Measurements from ENCODE around the gene HCRT. TPM values are rescaled to one million over a fixed set of nuclear protein-coding genes. Genes with fewer than 3 reads are reported as not detected.
A peak's percentile ranks its signal among the peaks of the same experiment; 100 is the strongest.

The HCRT gene
- total RNA-seq, 5 donors from 2014 or later (not counting 1 experiment from before 2014, with no cell fraction given), result not detected

DNA sequence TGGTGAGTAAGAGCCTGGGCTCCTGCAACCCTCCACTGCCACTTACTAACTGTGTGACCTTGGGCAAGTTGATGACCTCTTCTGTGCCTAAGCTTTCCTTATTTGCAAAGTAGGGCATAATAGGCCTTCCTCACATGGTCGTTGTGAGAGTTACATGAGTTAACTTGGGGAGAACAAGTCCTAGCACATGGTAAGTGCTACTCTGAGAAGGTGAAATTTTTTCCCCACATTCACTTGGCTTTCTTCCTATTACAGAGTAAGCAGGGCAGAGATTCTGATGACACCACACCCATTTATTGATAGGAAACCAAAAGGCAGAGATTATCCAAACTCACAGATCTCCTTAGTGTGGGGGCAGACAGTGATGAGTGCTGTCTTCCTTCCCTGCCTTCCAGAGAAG is 5.9 kb downstream of the HCRT start:
- CTCF ChIA-PET, result interaction anchor here in 1 of 2 donors (1.4 kb wide), 1 partner anchor 16 kb away, joined by 3 read pairs; no protein-coding TSS in a partner anchor
- H3K27me3 Mint-ChIP-seq, result peaks cover 11 to 20% of the 10 kb centered on the region in 2 donors
- Histone ChIP-seq H3K27ac (ENCODE audit: low read length) (no peak overlapping the region), H3K4me1 (ENCODE audit: control insufficient read depth in 1 of 2, extremely low read depth in 1 of 2, insufficient read depth in 2 of 2, low read length in 2 of 2) (peaks cover 0 to 46% of the 10 kb centered on the region in 2 experiments), H3K27me3 (replicated peaks in 1 of 2; ENCODE audit: control insufficient read depth in 2 of 2, extremely low read depth in 1 of 2, insufficient read depth in 2 of 2, low read length in 1 of 2) (peaks cover 0 to 39% of the 10 kb centered on the region in 2 experiments), H3K9me3 (no peaks in the 10 kb centered on the region), H3K36me3 (ENCODE audit: control insufficient read depth in 2 of 2, extremely low read depth in 1 of 2, insufficient read depth in 1 of 2, low read length in 1 of 2) (no peaks in the 10 kb centered on the region), H3K4me3 (ENCODE audit: control insufficient read depth in 1 of 2, extremely low read depth in 1 of 2, low read length in 1 of 2) (no peak overlapping the region)
- WGBS (ENCODE audit: insufficient coverage), result no CpG with 5 or more reads among the region's 1 CpG
- H3K36me3 Mint-ChIP-seq, result no peaks in the 10 kb centered on the region
- POLR2A ChIA-PET, result no interaction called here
- DNase-seq (no peak), ATAC-seq (replicated peaks in 1 of 4) (no peak)
- no peaks in the 10 kb centered on the region for H3K9me3 Mint-ChIP-seq
- H3K4me1 Mint-ChIP-seq, result peaks cover 34 to 54% (median 34%) of the 10 kb centered on the region in 3 donors
- H3K27ac Mint-ChIP-seq, result no peak overlapping the region
- H3K4me3 Mint-ChIP-seq, result peak overlapping the region; percentile 44 to 84 (median 58)

DNA sequence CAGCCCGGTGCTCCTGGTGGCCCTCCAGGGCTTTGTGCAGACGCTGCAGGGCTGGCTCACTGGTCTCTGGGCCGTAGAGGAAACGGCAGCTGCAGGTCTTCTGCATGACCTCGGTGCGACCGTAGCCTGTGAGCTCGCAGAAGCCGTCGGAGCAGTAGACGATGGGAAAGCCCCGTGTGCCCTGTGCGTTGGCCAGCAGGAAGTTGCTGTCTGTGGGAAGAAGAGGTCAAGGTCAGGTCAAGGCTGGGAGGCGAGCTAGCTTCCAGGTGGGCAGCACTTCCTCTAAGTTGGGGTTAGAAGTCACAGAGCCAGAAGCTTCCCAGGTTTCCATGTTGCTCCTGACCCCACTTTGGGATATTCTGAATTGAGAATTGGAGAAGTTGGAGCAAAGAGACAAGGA is 6.4 kb downstream of the HCRT start:
- H3K4me1 ChIP-seq (ENCODE audit: control insufficient read depth in 1 of 2, extremely low read depth in 1 of 2, insufficient read depth in 2 of 2, low read length in 2 of 2), result peaks cover 0 to 44% of the 10 kb centered on the region in 2 experiments
- WGBS (ENCODE audit: insufficient coverage), result 11% methylated on average over 14 of the region's 14 CpGs
- no peak overlapping the region for H3K27ac Mint-ChIP-seq
- H3K27me3 ChIP-seq (replicated peaks in 1 of 2; ENCODE audit: control insufficient read depth in 2 of 2, extremely low read depth in 1 of 2, insufficient read depth in 2 of 2, low read length in 1 of 2), result peaks cover 0 to 39% of the 10 kb centered on the region in 2 experiments
- H3K27ac ChIP-seq (ENCODE audit: low read length), result no peak overlapping the region
- peaks cover 32 to 51% (median 32%) of the 10 kb centered on the region in 3 donors for H3K4me1 Mint-ChIP-seq
- POLR2A ChIA-PET, result interaction anchor here in 1 of 2 donors (0.6 kb wide), 1 partner anchor 133 kb away, joined by 4 read pairs; no protein-coding TSS in a partner anchor
- no peaks in the 10 kb centered on the region for H3K36me3 ChIP-seq (ENCODE audit: control insufficient read depth in 2 of 2, extremely low read depth in 1 of 2, insufficient read depth in 1 of 2, low read length in 1 of 2)
- no peak for ATAC-seq (replicated peaks in 1 of 4)
- no peak overlapping the region for H3K4me3 ChIP-seq (ENCODE audit: control insufficient read depth in 1 of 2, extremely low read depth in 1 of 2, low read length in 1 of 2)
- no peaks in the 10 kb centered on the region for H3K9me3 ChIP-seq
- CTCF ChIA-PET, result interaction anchor here in 1 of 2 donors (1.4 kb wide), 1 partner anchor 15 kb away, joined by 3 read pairs; no protein-coding TSS in a partner anchor
- no peaks in the 10 kb centered on the region for H3K36me3 Mint-ChIP-seq
- H3K9me3 Mint-ChIP-seq, result no peaks in the 10 kb centered on the region
- peak in 2 of 35 experiments; percentile 5 to 50 for DNase-seq
- H3K4me3 Mint-ChIP-seq, result no peak overlapping the region
- peaks cover 11 to 20% of the 10 kb centered on the region in 2 donors for H3K27me3 Mint-ChIP-seq

DNA sequence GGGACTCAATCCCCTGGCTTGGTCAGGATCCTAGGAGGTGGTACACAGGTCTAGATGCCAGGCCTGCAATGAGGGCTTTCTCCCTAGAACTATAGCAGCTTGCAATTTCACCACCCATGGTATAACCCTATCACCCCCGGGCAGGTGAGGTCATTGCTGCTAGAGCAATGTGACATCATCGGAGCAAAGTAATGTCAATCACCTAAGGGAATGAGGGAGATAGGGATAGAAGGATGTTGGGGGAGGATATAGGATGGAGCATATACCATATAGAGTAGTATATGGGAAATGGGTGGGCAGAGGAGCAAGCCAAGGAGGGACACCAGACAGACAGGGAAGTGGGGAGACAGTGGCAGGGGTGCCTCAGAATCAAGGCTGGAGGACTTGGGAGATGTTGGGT is 7.6 kb downstream of the HCRT start:
- peaks cover 22 to 40% (median 23%) of the 10 kb centered on the region in 3 donors for H3K4me1 Mint-ChIP-seq
- CTCF ChIA-PET, result interaction anchor here in 1 of 2 donors (0.5 kb wide), 1 partner anchor 1732 kb away, joined by 3 read pairs; no protein-coding TSS in a partner anchor
- WGBS (ENCODE audit: insufficient coverage), result no CpG with 5 or more reads among the region's 2 CpGs
- Histone ChIP-seq H3K4me1 (ENCODE audit: control insufficient read depth in 1 of 2, extremely low read depth in 1 of 2, insufficient read depth in 2 of 2, low read length in 2 of 2) (peaks cover 0 to 33% of the 10 kb centered on the region in 2 experiments), H3K36me3 (ENCODE audit: control insufficient read depth in 2 of 2, extremely low read depth in 1 of 2, insufficient read depth in 1 of 2, low read length in 1 of 2) (no peaks in the 10 kb centered on the region), H3K27ac (ENCODE audit: low read length) (no peak overlapping the region), H3K9me3 (no peaks in the 10 kb centered on the region), H3K4me3 (ENCODE audit: control insufficient read depth in 1 of 2, extremely low read depth in 1 of 2, low read length in 1 of 2) (no peak overlapping the region), H3K27me3 (replicated peaks in 1 of 2; ENCODE audit: control insufficient read depth in 2 of 2, extremely low read depth in 1 of 2, insufficient read depth in 2 of 2, low read length in 1 of 2) (peaks cover 0 to 39% of the 10 kb centered on the region in 2 experiments)
- H3K9me3 Mint-ChIP-seq, result no peaks in the 10 kb centered on the region
- ATAC-seq (replicated peaks in 1 of 4) (no peak), DNase-seq (no peak)
- POLR2A ChIA-PET, result no interaction called here
- no peaks in the 10 kb centered on the region for H3K36me3 Mint-ChIP-seq
- peaks cover 11 to 20% of the 10 kb centered on the region in 2 donors for H3K27me3 Mint-ChIP-seq
- H3K27ac Mint-ChIP-seq, result no peak overlapping the region
- no peak overlapping the region for H3K4me3 Mint-ChIP-seq

DNA sequence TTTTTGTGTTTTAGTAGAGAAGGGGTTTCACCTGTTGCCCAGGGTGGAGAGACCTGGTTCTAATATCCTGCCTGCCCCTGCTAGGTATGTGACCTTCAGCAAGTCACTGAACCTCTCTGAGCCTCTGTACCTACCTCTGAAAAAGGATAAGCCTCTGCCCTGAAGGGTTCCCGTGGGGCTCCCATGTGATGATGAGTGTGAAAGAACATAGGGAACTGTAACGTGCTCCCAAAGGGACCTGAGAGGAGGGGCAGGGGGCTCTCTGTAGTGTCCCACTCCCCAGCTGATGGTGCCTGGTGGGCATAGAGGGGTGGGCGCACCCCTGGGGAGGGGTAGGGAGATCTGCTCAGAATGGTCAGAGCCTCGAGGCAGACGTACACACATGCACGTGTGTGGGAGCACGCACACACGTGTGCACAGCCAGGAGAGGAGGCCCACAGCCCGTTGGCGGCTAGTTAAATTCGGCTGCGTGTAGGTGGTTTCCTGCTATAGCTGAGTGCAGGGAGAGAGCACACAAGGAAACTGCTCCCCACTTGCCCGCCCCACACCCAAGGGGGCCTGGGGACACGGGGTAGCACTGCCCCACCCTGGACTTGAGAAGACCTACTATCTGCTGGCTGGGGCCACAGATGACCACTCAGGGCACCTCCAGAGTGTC is 11.0 kb downstream of the HCRT start:
- H3K4me1 ChIP-seq (ENCODE audit: control insufficient read depth in 1 of 2, extremely low read depth in 1 of 2, insufficient read depth in 2 of 2, low read length in 2 of 2), result peaks cover 0 to 11% of the 10 kb centered on the region in 2 experiments
- Mint-ChIP-seq H3K27me3 (peaks cover 4 to 10% of the 10 kb centered on the region in 2 donors), H3K4me1 (peaks cover 6 to 20% (median 13%) of the 10 kb centered on the region in 3 donors), H3K9me3 (no peaks in the 10 kb centered on the region), H3K36me3 (no peaks in the 10 kb centered on the region), H3K4me3 (no peak overlapping the region), H3K27ac (no peak overlapping the region)
- no peaks in the 10 kb centered on the region for H3K36me3 ChIP-seq (ENCODE audit: control insufficient read depth in 2 of 2, extremely low read depth in 1 of 2, insufficient read depth in 1 of 2, low read length in 1 of 2)
- H3K4me3 ChIP-seq (ENCODE audit: control insufficient read depth in 1 of 2, extremely low read depth in 1 of 2, low read length in 1 of 2), result no peak overlapping the region
- WGBS (ENCODE audit: insufficient coverage), result 49% methylated on average over 10 of the region's 14 CpGs
- no peak overlapping the region for H3K27ac ChIP-seq (ENCODE audit: low read length)
- H3K9me3 ChIP-seq, result no peaks in the 10 kb centered on the region
- ChIA-PET POLR2A (no interaction called here), CTCF (no interaction called here)
- H3K27me3 ChIP-seq (replicated peaks in 1 of 2; ENCODE audit: control insufficient read depth in 2 of 2, extremely low read depth in 1 of 2, insufficient read depth in 2 of 2, low read length in 1 of 2), result peaks cover 0 to 22% of the 10 kb centered on the region in 2 experiments
- DNase-seq (no peak), ATAC-seq (replicated peaks in 1 of 4) (no peak)

DNA sequence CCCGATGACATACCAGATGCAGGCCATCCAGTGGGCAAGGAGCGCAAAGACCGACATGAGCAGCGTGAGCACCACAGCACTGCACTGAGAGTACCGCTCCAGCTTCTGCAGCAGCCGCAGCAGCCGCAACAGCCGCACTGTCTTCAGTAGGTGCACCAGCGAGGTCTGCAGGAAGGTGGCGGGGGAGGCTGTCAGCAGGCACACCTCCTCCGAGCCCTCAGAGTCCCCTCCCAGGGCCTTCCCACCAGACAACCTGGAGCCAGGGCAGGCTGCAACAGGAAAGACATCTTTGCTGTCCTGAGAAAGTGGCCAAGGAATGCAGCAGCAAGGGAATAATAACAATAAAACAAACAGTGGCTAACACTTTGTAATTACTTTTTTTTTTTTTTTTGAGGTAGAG is 13.4 kb downstream of the HCRT start:
- DNase-seq (no peak), ATAC-seq (replicated peaks in 1 of 4) (no peak)
- 86% methylated on average over 11 of the region's 11 CpGs for WGBS (ENCODE audit: insufficient coverage)
- no peaks in the 10 kb centered on the region for H3K27me3 Mint-ChIP-seq
- no peak overlapping the region for H3K4me3 Mint-ChIP-seq
- H3K9me3 Mint-ChIP-seq, result no peaks in the 10 kb centered on the region
- H3K4me1 ChIP-seq (ENCODE audit: control insufficient read depth in 1 of 2, extremely low read depth in 1 of 2, insufficient read depth in 2 of 2, low read length in 2 of 2), result no peaks in the 10 kb centered on the region
- peaks cover 0 to 12% (median 0%) of the 10 kb centered on the region in 3 donors for H3K4me1 Mint-ChIP-seq
- H3K4me3 ChIP-seq (ENCODE audit: control insufficient read depth in 1 of 2, extremely low read depth in 1 of 2, low read length in 1 of 2), result no peak overlapping the region
- H3K36me3 ChIP-seq (ENCODE audit: control insufficient read depth in 2 of 2, extremely low read depth in 1 of 2, insufficient read depth in 1 of 2, low read length in 1 of 2), result no peaks in the 10 kb centered on the region
- no peak overlapping the region for H3K27ac Mint-ChIP-seq
- no peak overlapping the region for H3K27ac ChIP-seq (ENCODE audit: low read length)
- POLR2A ChIA-PET, result interaction anchor here in 1 of 2 donors (0.5 kb wide), 2 partner anchors 30 to 98 kb away, joined by 4 to 6 read pairs; no protein-coding TSS in a partner anchor
- peaks cover 0 to 9% of the 10 kb centered on the region in 2 experiments for H3K27me3 ChIP-seq (replicated peaks in 1 of 2; ENCODE audit: control insufficient read depth in 2 of 2, extremely low read depth in 1 of 2, insufficient read depth in 2 of 2, low read length in 1 of 2)
- H3K36me3 Mint-ChIP-seq, result no peaks in the 10 kb centered on the region
- H3K9me3 ChIP-seq, result no peaks in the 10 kb centered on the region
- CTCF ChIA-PET, result interaction anchor here (0.6 to 0.7 kb wide), 3 partner anchors 138 to 1414 kb away, joined by 3 to 5 read pairs (median 4); partner anchors contain the start of gene ACLY (in 1 of the 2)

DNA sequence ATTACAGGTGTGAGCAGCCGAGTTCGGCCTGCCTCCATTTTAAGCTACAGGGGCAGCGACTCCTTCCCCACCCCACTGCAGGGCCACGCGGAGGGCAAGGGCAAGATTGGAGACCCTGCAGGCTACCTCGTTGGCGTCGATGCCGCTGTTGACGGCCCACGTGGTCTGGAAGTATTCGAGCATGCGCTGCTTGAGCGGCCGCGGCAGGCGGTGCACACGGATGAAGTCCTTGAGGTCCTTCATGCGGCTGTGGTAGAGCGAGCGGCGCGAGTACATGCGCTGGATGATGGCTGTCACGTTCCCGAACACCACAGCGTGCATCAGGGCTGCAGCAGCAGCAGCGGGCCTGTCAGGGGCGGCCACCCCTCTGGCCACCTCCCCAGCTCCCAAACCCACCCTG is 15.9 kb downstream of the HCRT start:
- no peaks in the 10 kb centered on the region for H3K27me3 Mint-ChIP-seq
- ChIA-PET POLR2A (no interaction called here), CTCF (no interaction called here)
- ATAC-seq (replicated peaks in 1 of 4) (no peak), DNase-seq (no peak)
- Histone ChIP-seq H3K36me3 (ENCODE audit: control insufficient read depth in 2 of 2, extremely low read depth in 1 of 2, insufficient read depth in 1 of 2, low read length in 1 of 2) (no peaks in the 10 kb centered on the region), H3K4me3 (ENCODE audit: control insufficient read depth in 1 of 2, extremely low read depth in 1 of 2, low read length in 1 of 2) (no peak overlapping the region), H3K27me3 (replicated peaks in 1 of 2; ENCODE audit: control insufficient read depth in 2 of 2, extremely low read depth in 1 of 2, insufficient read depth in 2 of 2, low read length in 1 of 2) (peaks cover 0 to 3% of the 10 kb centered on the region in 2 experiments), H3K4me1 (ENCODE audit: control insufficient read depth in 1 of 2, extremely low read depth in 1 of 2, insufficient read depth in 2 of 2, low read length in 2 of 2) (no peaks in the 10 kb centered on the region), H3K27ac (ENCODE audit: low read length) (no peak overlapping the region), H3K9me3 (no peaks in the 10 kb centered on the region)
- no peaks in the 10 kb centered on the region for H3K36me3 Mint-ChIP-seq
- H3K4me1 Mint-ChIP-seq, result peaks cover 0 to 12% (median 0%) of the 10 kb centered on the region in 3 donors
- WGBS (ENCODE audit: insufficient coverage), result 96% methylated on average over 24 of the region's 29 CpGs
- H3K4me3 Mint-ChIP-seq, result no peak overlapping the region
- no peaks in the 10 kb centered on the region for H3K9me3 Mint-ChIP-seq
- no peak overlapping the region for H3K27ac Mint-ChIP-seq

Data from T-cell (primary cell).